ACC112 (cell line): ENCODE data around the gene DNAJC15.

ENCODE experiments used
- H2AFZ ChIP-seq: fragments of 200-600 bp; sonication (generic); one replicate; pipeline ENCODE4 v1.6.0; 2017; ENCODE audit warnings: antibody characterized with exemption, low read length; ENCODE audit not compliant: unreplicated experiment
- H3K27ac ChIP-seq: fragments of 200-600 bp; sonication (generic); 2 replicates; pipeline ENCODE4 v1.5.1; 2014; ENCODE audit warnings: low read depth, mild to moderate bottlenecking, antibody characterized with exemption, low read length, moderate library complexity
- H3K27me3 ChIP-seq: fragments of 200-600 bp; sonication (generic); 2 replicates; pipeline ENCODE4 v1.6.1; 2014; ENCODE audit warnings: mild to moderate bottlenecking, antibody characterized with exemption, low read length, moderate library complexity, mixed read lengths; ENCODE audit not compliant: insufficient read depth
- H3K36me3 ChIP-seq: fragments of 200-600 bp; sonication (generic); 2 replicates; pipeline ENCODE4 v1.6.1; 2016; ENCODE audit warnings: mild to moderate bottlenecking, antibody characterized with exemption, low read length, moderate library complexity, mixed read lengths; ENCODE audit not compliant: insufficient read depth
- H3K4me1 ChIP-seq: fragments of 200-600 bp; sonication (generic); one replicate; pipeline ENCODE4 v1.6.1; 2016; ENCODE audit warnings: low read length, mixed read lengths; ENCODE audit not compliant: insufficient read depth, unreplicated experiment, control insufficient read depth
- H3K4me3 ChIP-seq: fragments of 200-600 bp; sonication (generic); 2 replicates; pipeline ENCODE4 v1.5.1; 2014; ENCODE audit warnings: mild to moderate bottlenecking, low read depth, low read length
- H3K79me2 ChIP-seq: fragments of 200-600 bp; sonication (generic); one replicate; pipeline ENCODE4 v1.6.0; 2016; ENCODE audit warnings: low read length; ENCODE audit not compliant: control insufficient read depth, unreplicated experiment, insufficient read depth

Gene DNAJC15

DNA sequence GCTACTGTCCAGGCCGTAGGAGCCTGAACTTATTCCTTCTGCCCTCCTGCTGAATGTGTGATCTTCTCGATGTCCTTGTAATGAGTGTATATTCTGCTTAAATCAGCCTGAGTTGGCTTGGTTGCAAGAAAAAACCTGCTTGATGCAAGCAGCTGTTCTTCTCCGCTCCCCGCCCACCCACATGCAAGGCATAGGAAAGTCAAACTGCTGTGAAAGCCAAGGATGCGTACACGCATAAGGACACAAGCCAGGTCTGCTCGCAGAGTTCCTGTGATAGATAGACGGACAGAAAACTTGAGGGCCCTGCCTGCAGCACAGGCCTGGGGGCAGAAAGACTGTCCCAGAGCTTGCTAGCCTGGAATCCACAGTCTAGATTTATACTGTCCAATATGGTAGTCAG lies 101.1 kb downstream of the DNAJC15 start:
- Histone ChIP-seq H3K4me3 (no peak overlapping the region), H3K4me1 (no peaks in the 10 kb centered on the region), H3K27me3 (peaks cover 8% of the 10 kb centered on the region; the same call in 1 of the 2 replicates), H3K27ac (no peak overlapping the region), H3K79me2 (no peaks in the 10 kb centered on the region), H3K36me3 (no peaks in the 10 kb centered on the region), H2AFZ (no peak overlapping the region)

DNA sequence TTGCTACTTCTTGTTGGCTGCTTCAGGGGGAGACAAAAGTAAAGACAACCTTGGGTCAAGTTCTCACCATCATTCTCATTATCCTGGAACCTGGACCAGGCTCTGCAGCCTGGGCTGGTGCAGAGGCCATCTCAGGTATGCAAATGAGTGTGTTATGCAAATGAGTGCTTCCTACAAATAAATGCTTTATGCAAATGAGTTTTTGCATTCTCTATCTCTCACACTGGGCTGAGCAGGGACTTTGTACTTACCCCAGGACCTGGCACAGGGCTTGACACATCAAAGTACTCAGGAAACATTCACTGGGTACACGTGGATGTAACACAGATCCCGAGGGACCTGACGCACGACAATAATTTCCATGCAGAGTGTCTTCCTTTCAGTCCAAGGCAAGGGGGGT lies 103.0 kb downstream of the DNAJC15 start:
- H3K4me3 ChIP-seq: no peak overlapping the region
- H2AFZ ChIP-seq: no peak overlapping the region
- no peaks in the 10 kb centered on the region for H3K36me3 ChIP-seq
- no peaks in the 10 kb centered on the region for H3K4me1 ChIP-seq
- no peaks in the 10 kb centered on the region for H3K79me2 ChIP-seq
- H3K27ac ChIP-seq: no peak overlapping the region
- peaks cover 8% of the 10 kb centered on the region; the same call in 1 of the 2 replicates for H3K27me3 ChIP-seq

DNA sequence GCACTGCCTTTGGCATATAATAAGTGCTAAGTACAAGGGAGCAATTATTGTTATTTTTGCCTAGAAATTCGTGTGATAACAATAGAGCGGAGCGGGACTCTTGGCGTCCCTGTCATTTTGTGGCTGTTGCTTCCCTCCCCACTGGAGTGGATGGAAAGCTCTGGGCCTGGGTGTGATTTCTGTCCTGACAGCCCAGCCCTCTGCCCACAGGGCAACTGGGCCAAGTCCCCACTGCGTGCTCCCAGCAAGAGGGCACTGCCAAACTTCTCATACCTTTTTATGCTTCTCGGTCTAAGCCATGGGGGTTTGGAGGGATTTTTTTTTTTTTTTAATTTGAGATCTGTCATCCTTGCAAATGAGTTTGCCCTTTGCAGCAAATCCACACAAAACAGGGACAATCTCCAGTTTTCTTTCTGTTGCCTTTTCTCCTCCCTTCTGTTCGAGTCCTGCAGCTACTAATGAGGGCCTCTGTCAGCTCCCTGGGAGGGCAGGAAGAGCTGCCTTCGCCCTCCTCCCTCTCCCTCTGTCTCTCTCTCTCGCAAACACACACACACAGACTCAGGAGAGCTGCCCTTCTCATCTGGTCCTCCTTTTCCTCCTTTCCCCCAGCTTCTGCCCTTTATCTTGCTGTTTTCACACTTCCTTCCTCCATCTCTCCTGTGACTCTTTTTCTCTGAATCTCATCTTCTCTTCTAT lies 103.9 kb downstream of the DNAJC15 start:
- no peak overlapping the region for H3K4me3 ChIP-seq
- H3K4me1 ChIP-seq: no peaks in the 10 kb centered on the region
- no peak overlapping the region for H3K27ac ChIP-seq
- H3K36me3 ChIP-seq: no peaks in the 10 kb centered on the region
- H3K27me3 ChIP-seq: peaks cover 8% of the 10 kb centered on the region; the same call in 1 of the 2 replicates
- H2AFZ ChIP-seq: no peak overlapping the region
- H3K79me2 ChIP-seq: no peaks in the 10 kb centered on the region

- Histone ChIP-seq H3K36me3 (no peaks in the 10 kb centered on the region), H2AFZ (no peak overlapping the region), H3K4me3 (no peak overlapping the region), H3K4me1 (no peaks in the 10 kb centered on the region), H3K27ac (no peak overlapping the region), H3K79me2 (no peaks in the 10 kb centered on the region), H3K27me3 (peaks cover 8% of the 10 kb centered on the region; the same call in 1 of the 2 replicates)
Observed at GRCh38 chr13:43127827-43128226, 104.4 kb downstream of the DNAJC15 start.

DNA sequence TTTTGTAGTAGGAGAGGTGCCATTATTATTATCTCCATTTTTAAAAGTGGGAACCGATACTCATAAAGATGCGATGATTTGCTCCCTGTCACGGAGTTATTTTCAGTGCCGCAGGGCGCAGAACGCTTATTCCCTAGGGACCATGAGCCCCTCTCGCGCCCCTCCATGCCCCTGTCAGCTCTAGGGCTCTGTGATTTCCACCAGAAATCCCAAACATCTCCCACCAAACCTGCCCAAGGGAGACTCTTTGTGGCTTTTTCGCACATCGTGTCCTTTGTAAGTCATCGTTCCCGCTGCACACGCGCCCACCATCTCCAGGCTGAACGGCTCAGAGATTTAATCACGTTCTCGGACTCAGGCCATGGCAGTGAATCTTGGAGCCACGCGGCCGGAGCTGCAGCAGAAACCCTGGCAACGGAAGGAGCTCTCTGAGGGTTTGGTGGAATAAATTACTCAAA lies 105.1 kb downstream of the DNAJC15 start:
- Histone ChIP-seq H3K36me3 (no peaks in the 10 kb centered on the region), H2AFZ (no peak overlapping the region), H3K4me1 (no peaks in the 10 kb centered on the region), H3K27me3 (peaks cover 8% of the 10 kb centered on the region; the same call in 1 of the 2 replicates), H3K4me3 (no peak overlapping the region; the same call in 1 of the 2 replicates), H3K79me2 (no peaks in the 10 kb centered on the region), H3K27ac (no peak overlapping the region)

- no peaks in the 10 kb centered on the region for H3K79me2 ChIP-seq
- H3K4me1 ChIP-seq: no peaks in the 10 kb centered on the region
- peaks cover 8% of the 10 kb centered on the region; the same call in 1 of the 2 replicates for H3K27me3 ChIP-seq
- H3K36me3 ChIP-seq: no peaks in the 10 kb centered on the region
- H2AFZ ChIP-seq: no peak overlapping the region
- H3K27ac ChIP-seq: no peak overlapping the region
- H3K4me3 ChIP-seq: no peak overlapping the region
Observed at GRCh38 chr13:43129066-43129465, 105.7 kb downstream of the DNAJC15 start.

- Histone ChIP-seq H3K4me1 (no peaks in the 10 kb centered on the region), H3K79me2 (no peaks in the 10 kb centered on the region)
Observed at GRCh38 chr13:43129511-43130110, 106.2 kb downstream of the DNAJC15 start.

DNA sequence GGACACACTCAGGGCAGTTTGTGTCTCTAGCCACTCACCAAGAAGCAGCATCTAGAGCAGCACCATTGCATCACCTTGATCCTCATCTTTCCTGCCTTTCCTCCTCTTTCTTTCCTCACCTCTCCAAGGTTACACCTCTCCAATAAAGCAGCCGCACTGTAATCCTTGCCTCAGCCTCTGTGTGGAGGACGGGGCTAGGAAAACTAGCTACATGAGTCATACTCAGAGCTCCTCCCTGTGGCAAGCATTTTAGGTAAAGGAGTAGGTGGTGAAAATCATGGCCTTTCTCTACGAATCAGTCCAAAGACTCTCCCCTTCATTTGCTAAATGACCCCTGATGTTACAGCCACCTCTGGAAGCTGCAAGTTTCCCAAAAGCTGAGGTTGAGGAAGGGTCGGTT lies 108.9 kb downstream of the DNAJC15 start:
- H3K4me1 ChIP-seq: no peaks in the 10 kb centered on the region
- H3K27me3 ChIP-seq: peaks cover 8% of the 10 kb centered on the region; the same call in 1 of the 2 replicates
- no peak overlapping the region for H3K27ac ChIP-seq
- H2AFZ ChIP-seq: no peak overlapping the region
- H3K79me2 ChIP-seq: no peaks in the 10 kb centered on the region
- no peaks in the 10 kb centered on the region for H3K36me3 ChIP-seq
- no peak overlapping the region for H3K4me3 ChIP-seq

More at GRCh38 chr13:43129511-43130110, 106.2 kb downstream of the DNAJC15 start:
- H3K36me3 ChIP-seq: no peaks in the 10 kb centered on the region
- H3K4me3 ChIP-seq: no peak overlapping the region
- H3K27ac ChIP-seq: no peak overlapping the region
- H3K27me3 ChIP-seq: peaks cover 8% of the 10 kb centered on the region; the same call in 1 of the 2 replicates
- H2AFZ ChIP-seq: no peak overlapping the region

- no peaks in the 10 kb centered on the region for H3K4me1 ChIP-seq
- H2AFZ ChIP-seq: no peak overlapping the region
- peaks cover 8% of the 10 kb centered on the region; the same call in 1 of the 2 replicates for H3K27me3 ChIP-seq
Observed at GRCh38 chr13:43132911-43133310, 109.5 kb downstream of the DNAJC15 start.

GRCh38 chr13:43133792-43134191 lies 110.4 kb downstream of the DNAJC15 start:
- Histone ChIP-seq H3K4me1 (no peaks in the 10 kb centered on the region), H3K36me3 (no peaks in the 10 kb centered on the region), H3K27me3 (peaks cover 8% of the 10 kb centered on the region; the same call in 1 of the 2 replicates), H3K79me2 (no peaks in the 10 kb centered on the region), H2AFZ (no peak overlapping the region), H3K4me3 (no peak overlapping the region), H3K27ac (no peak overlapping the region)

More at GRCh38 chr13:43132911-43133310, 109.5 kb downstream of the DNAJC15 start:
- Histone ChIP-seq H3K79me2 (no peaks in the 10 kb centered on the region), H3K27ac (no peak overlapping the region), H3K4me3 (no peak overlapping the region), H3K36me3 (no peaks in the 10 kb centered on the region)

DNA sequence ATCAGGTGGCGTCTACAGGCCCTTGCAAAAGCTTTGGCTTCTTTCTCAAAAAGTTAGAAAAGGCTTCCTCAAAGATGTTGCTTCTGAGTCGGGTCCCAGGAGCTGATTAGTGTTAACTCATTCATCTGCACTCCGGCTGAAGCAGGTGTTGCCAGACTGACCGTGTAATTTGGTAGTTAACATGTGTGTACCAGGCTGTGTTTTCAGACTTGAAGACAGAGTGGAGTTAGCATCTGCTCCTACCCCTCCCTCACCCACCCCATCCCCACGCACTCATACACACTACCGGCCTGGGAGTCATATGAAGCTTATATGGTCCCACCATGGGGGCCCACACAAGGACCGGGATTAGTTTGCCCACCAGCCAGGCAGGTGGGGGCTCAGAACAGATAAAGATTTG lies 111.5 kb downstream of the DNAJC15 start:
- Histone ChIP-seq H3K27me3 (peaks cover 6% of the 10 kb centered on the region; the same call in 1 of the 2 replicates), H3K27ac (no peak overlapping the region), H3K4me3 (no peak overlapping the region), H3K36me3 (no peaks in the 10 kb centered on the region), H3K4me1 (no peaks in the 10 kb centered on the region), H2AFZ (no peak overlapping the region), H3K79me2 (no peaks in the 10 kb centered on the region)
